Activated B cell treated with CpG ODN at 0.5 μM for 24 hours (primary cell): ENCODE data around the gene PGP. TPM values are rescaled to one million over a fixed set of nuclear protein-coding genes. Genes with fewer than 3 reads are reported as not detected.

ENCODE experiments used
- ATAC-seq: fragments of 200-7000 bp; cut with Tn5 transposase; one replicate; pipeline ENCODE4 v1.10.0; 2021; ENCODE audit warnings: low read depth, mild to moderate bottlenecking, moderate library complexity
- CTCF ChIA-PET: fragments of 350-600 bp; sonication (Branson Sonifier 250); formaldehyde crosslinking; loops from one replicate; lab custom pipeline; 2021; ENCODE audit warnings: antibody characterized with exemption; lab: Charles Lee
- POLR2A ChIA-PET: fragments of 350-600 bp; sonication (Branson Sonifier 250); formaldehyde crosslinking; loops from one replicate; lab custom pipeline; 2021; ENCODE audit warnings: antibody characterized with exemption; lab: Charles Lee
- DNase-seq: peaks from one replicate; pipeline ENCODE4 v3.0.0; 2022
- H3K27ac Mint-ChIP-seq: one replicate; pipeline ENCODE4 v1.8.0; 2020; ENCODE audit warnings: mixed read lengths
- H3K27me3 Mint-ChIP-seq: one replicate; pipeline ENCODE4 v1.8.0; 2021; ENCODE audit warnings: mixed read lengths
- H3K36me3 Mint-ChIP-seq: one replicate; pipeline ENCODE4 v1.8.0; 2021; ENCODE audit warnings: low read depth, mixed read lengths
- H3K4me1 Mint-ChIP-seq: one replicate; pipeline ENCODE4 v1.8.0; 2021; ENCODE audit warnings: mixed read lengths
- H3K4me3 Mint-ChIP-seq: one replicate; pipeline ENCODE4 v1.8.0; 2020; ENCODE audit warnings: mild to moderate bottlenecking, mixed read lengths
- H3K9me3 Mint-ChIP-seq: one replicate; pipeline ENCODE4 v1.8.0; 2020; ENCODE audit warnings: mixed read lengths
- intact Hi-C: fragments of 100-400 bp; cut with micrococcal nuclease; formaldehyde crosslinking; loops from one replicate; pipeline ENCODE4 v1.15.1; 2024
- total RNA-seq: library from RNA; stranded (reverse); gene quantifications from 2 replicates; pipeline ENCODE4 v1.2.3, GENCODE V29; 2022
- TF ChIP-seq, protein P1 (sequence below): fragments of 200-600 bp; IDR thresholded peaks from one replicate; pipeline ENCODE4 v1.8.0; 2022; ENCODE audit warnings: antibody characterized with exemption, mild to moderate bottlenecking

PGP gene
- total RNA-seq, 1 donor from 2014 or later = 10.4 TPM

DNA sequence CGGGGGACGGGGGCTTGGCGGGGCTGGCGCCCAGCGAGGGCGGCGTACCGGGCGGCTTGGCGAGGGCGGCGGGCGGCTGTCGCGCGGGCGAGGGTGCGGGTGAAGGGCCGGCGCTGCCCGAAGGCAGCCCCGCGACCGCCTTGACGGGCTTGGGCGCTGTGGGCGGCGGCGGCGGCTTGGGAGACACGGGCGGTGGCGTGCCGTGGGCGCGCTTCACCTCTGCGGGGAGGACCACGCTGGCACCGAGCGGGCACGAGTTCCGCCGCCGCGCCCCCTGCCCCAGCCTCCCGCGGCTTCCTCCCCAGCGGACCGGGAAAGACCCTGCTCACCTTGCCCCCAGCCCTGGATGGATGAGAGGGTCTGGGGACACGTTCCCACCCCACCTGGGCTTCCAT, 35.5 kb downstream of the PGP start:
- DNase-seq (no peak), ATAC-seq (no peak)
- no peak overlapping the region for H3K27ac Mint-ChIP-seq
- no peaks in the 10 kb centered on the region for H3K9me3 Mint-ChIP-seq
- POLR2A ChIA-PET = no interaction called here
- CTCF ChIA-PET = no interaction called here
- H3K36me3 Mint-ChIP-seq = peaks cover 25% of the 10 kb centered on the region
- TF ChIP-seq, protein P1, sequence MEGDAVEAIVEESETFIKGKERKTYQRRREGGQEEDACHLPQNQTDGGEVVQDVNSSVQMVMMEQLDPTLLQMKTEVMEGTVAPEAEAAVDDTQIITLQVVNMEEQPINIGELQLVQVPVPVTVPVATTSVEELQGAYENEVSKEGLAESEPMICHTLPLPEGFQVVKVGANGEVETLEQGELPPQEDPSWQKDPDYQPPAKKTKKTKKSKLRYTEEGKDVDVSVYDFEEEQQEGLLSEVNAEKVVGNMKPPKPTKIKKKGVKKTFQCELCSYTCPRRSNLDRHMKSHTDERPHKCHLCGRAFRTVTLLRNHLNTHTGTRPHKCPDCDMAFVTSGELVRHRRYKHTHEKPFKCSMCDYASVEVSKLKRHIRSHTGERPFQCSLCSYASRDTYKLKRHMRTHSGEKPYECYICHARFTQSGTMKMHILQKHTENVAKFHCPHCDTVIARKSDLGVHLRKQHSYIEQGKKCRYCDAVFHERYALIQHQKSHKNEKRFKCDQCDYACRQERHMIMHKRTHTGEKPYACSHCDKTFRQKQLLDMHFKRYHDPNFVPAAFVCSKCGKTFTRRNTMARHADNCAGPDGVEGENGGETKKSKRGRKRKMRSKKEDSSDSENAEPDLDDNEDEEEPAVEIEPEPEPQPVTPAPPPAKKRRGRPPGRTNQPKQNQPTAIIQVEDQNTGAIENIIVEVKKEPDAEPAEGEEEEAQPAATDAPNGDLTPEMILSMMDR = no peak
- H3K27me3 Mint-ChIP-seq = no peaks in the 10 kb centered on the region
- no peak overlapping the region for H3K4me3 Mint-ChIP-seq
- intact Hi-C loops = no loop called here
- H3K4me1 Mint-ChIP-seq = peaks cover 4% of the 10 kb centered on the region

- no peak overlapping the region for H3K27ac Mint-ChIP-seq
- TF ChIP-seq, protein P1 = no peak
Measured at GRCh38 chr16:2178321-2179106, 36.1 kb downstream of the PGP start.

GRCh38 chr16:2177561-2177960, 37.1 kb downstream of the PGP start:
- ATAC-seq (no peak), DNase-seq (no peak)
- no peaks in the 10 kb centered on the region for H3K9me3 Mint-ChIP-seq
- no peaks in the 10 kb centered on the region for H3K27me3 Mint-ChIP-seq
- intact Hi-C loops = no loop called here
- H3K4me1 Mint-ChIP-seq = no peaks in the 10 kb centered on the region
- peaks cover 32% of the 10 kb centered on the region for H3K36me3 Mint-ChIP-seq
- no peak overlapping the region for H3K27ac Mint-ChIP-seq
- ChIA-PET CTCF (no interaction called here), POLR2A (no interaction called here)
- TF ChIP-seq, protein P1 = no peak
- H3K4me3 Mint-ChIP-seq = no peak overlapping the region

More at GRCh38 chr16:2178321-2179106, 36.1 kb downstream of the PGP start:
- H3K4me1 Mint-ChIP-seq = peaks cover 2% of the 10 kb centered on the region
- H3K9me3 Mint-ChIP-seq = no peaks in the 10 kb centered on the region
- DNase-seq = no peak
- no peaks in the 10 kb centered on the region for H3K27me3 Mint-ChIP-seq
- no peak overlapping the region for H3K4me3 Mint-ChIP-seq
- POLR2A ChIA-PET = no interaction called here
- CTCF ChIA-PET = no interaction called here
- intact Hi-C loops = no loop called here
- H3K36me3 Mint-ChIP-seq = peaks cover 29% of the 10 kb centered on the region
- peak; percentile 59 for ATAC-seq

DNA sequence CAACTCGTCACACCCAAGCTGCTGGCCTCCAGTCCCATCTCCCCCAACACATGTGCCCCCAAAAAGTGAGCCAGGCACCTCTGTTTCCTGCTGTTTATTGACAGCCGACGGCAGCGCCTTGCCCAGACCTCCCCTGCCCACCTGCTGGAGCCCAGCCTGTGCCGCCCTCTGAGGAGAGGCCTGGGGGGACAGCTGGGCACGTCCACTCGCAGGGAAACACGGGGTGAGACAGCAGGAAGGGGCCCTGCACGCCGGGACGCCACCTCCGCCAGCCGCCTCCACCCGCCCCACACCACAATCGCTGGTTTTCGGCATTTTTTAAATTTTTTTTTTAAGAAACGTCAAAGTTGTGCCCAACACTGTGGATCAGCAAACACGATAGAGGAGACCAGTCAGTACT, 37.5 kb downstream of the PGP start:
- ATAC-seq (no peak), DNase-seq (no peak)
- Mint-ChIP-seq H3K36me3 (peaks cover 32% of the 10 kb centered on the region), H3K4me1 (no peaks in the 10 kb centered on the region), H3K27ac (no peak overlapping the region), H3K4me3 (no peak overlapping the region), H3K9me3 (no peaks in the 10 kb centered on the region), H3K27me3 (no peaks in the 10 kb centered on the region)
- TF ChIP-seq, protein P1 = no peak
- CTCF ChIA-PET = no interaction called here
- POLR2A ChIA-PET = no interaction called here
- intact Hi-C loops = no loop called here

- ChIA-PET POLR2A (interaction anchor here (0.6 kb wide), 1 partner anchor 20 kb away, joined by 3 read pairs; no protein-coding TSS in a partner anchor), CTCF (no interaction called here)
- Mint-ChIP-seq H3K9me3 (no peaks in the 10 kb centered on the region), H3K27me3 (no peaks in the 10 kb centered on the region), H3K27ac (no peak overlapping the region), H3K4me1 (no peaks in the 10 kb centered on the region), H3K36me3 (peaks cover 36% of the 10 kb centered on the region), H3K4me3 (no peak overlapping the region)
- intact Hi-C loops = no loop called here
- no peak for DNase-seq
- ATAC-seq = no peak
- TF ChIP-seq, protein P1 = no peak
Measured at GRCh38 chr16:2176047-2176446, 38.6 kb downstream of the PGP start.
